DOHH2 (cell line): ENCODE data around the gene SF3B6.

Experiments
- H3F3A ChIP-seq: fragments of 200-600 bp; sonication (generic), shearing (Covaris generic); 2 replicates; pipeline ENCODE4 v1.6.0; 2016; ENCODE audit warnings: antibody characterized with exemption, mild to moderate bottlenecking; ENCODE audit not compliant: control insufficient read depth, insufficient read depth
- H3K27ac ChIP-seq: fragments of 200-600 bp; sonication (generic); 2 replicates; pipeline ENCODE4 v1.5.1; 2014; ENCODE audit warnings: low read depth, mild to moderate bottlenecking, low read length, moderate library complexity
- H3K27me3 ChIP-seq: fragments of 200-600 bp; sonication (generic); 2 replicates; pipeline ENCODE4 v1.6.1; 2014; ENCODE audit warnings: mild to moderate bottlenecking, low read length, mixed read lengths; ENCODE audit not compliant: control insufficient read depth
- H3K36me3 ChIP-seq: fragments of 200-600 bp; sonication (generic); 2 replicates; pipeline ENCODE4 v1.6.1; 2014; ENCODE audit warnings: mild to moderate bottlenecking, low read length, moderate library complexity, mixed read lengths; ENCODE audit not compliant: control insufficient read depth
- H3K4me1 ChIP-seq: fragments of 200-600 bp; sonication (generic); 2 replicates; pipeline ENCODE4 v1.6.1; 2014; ENCODE audit warnings: mild to moderate bottlenecking, low read length, mixed read lengths; ENCODE audit not compliant: control insufficient read depth
- H3K4me2 ChIP-seq: fragments of 200-600 bp; sonication (generic); 2 replicates; pipeline ENCODE4 v1.6.0; 2014; ENCODE audit warnings: mild to moderate bottlenecking, low read length, moderate library complexity
- H3K4me3 ChIP-seq: fragments of 200-600 bp; sonication (generic); 2 replicates; pipeline ENCODE4 v1.5.1; 2014; ENCODE audit warnings: mild to moderate bottlenecking, low read length, mixed read lengths
- H3K79me2 ChIP-seq: fragments of 200-600 bp; sonication (generic); 2 replicates; pipeline ENCODE4 v1.6.1; 2014; ENCODE audit warnings: mild to moderate bottlenecking, low read length, mixed read lengths; ENCODE audit not compliant: control insufficient read depth
- H3K9me2 ChIP-seq: fragments of 200-600 bp; sonication (generic); replicated peaks from 2 replicates; pipeline ENCODE4 v1.6.1; 2014; ENCODE audit warnings: mild to moderate bottlenecking, low read length, mixed read lengths; ENCODE audit not compliant: control insufficient read depth
- H3K9me3 ChIP-seq: fragments of 200-600 bp; sonication (generic); 2 replicates; pipeline ENCODE4 v1.6.1; 2014; ENCODE audit warnings: antibody characterized with exemption, low read length, mixed read lengths; ENCODE audit not compliant: control insufficient read depth, insufficient read depth
- H4K20me1 ChIP-seq: fragments of 200-600 bp; sonication (generic); 2 replicates; pipeline ENCODE4 v1.6.0; 2014; ENCODE audit warnings: low read depth, mild to moderate bottlenecking, antibody characterized with exemption, low read length, moderate library complexity; ENCODE audit not compliant: control insufficient read depth, insufficient read depth
- EZH2phosphoT487 ChIP-seq: fragments of 200-600 bp; sonication (generic); IDR thresholded peaks from 2 replicates; pipeline ENCODE4 v1.6.1; 2017; ENCODE audit warnings: borderline replicate concordance, mild to moderate bottlenecking, antibody characterized with exemption, low read length, moderate library complexity, mixed read lengths
- TF ChIP-seq, protein P1 (sequence below): fragments of 200-600 bp; sonication (generic); IDR thresholded peaks from one replicate; pipeline ENCODE4 v1.5.1; 2014; ENCODE audit warnings: antibody characterized with exemption, mild to moderate bottlenecking, low read depth, low read length; ENCODE audit not compliant: poor library complexity, severe bottlenecking

Gene SF3B6

DNA sequence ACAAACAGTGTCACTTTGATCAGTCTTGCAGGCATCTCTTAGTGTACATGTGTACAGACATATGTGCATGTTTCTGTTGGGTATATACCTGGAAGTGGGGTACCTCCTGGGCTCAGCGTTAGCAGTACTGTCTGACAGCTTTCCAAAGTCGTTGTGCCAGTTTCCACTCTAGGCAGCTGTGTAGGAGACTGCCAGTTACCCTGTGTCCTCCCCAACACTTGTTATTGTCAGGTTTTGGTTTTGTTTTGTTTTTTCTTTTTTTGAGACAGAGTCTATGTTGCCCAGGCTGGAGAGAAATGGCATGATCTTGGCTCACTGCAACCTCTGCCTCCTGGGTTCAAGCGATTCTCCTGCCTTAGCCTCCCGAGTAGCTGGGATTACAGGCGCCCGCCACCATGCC lies 20.4 kb downstream of the SF3B6 start:
- Histone ChIP-seq H3K27me3 (peaks cover 11% of the 10 kb centered on the region), H3K4me1 (peaks cover 8% of the 10 kb centered on the region), H3F3A (peaks cover 5% of the 10 kb centered on the region), H3K9me3 (no peaks in the 10 kb centered on the region), H3K27ac (no peak overlapping the region), H3K4me3 (no peak overlapping the region), H4K20me1 (no peaks in the 10 kb centered on the region), H3K9me2 (no peaks in the 10 kb centered on the region), H3K36me3 (no peaks in the 10 kb centered on the region), H3K79me2 (no peaks in the 10 kb centered on the region), H3K4me2 (no peak overlapping the region)
- TF ChIP-seq EZH2phosphoT487, result no peak
- TF ChIP-seq, protein P1, sequence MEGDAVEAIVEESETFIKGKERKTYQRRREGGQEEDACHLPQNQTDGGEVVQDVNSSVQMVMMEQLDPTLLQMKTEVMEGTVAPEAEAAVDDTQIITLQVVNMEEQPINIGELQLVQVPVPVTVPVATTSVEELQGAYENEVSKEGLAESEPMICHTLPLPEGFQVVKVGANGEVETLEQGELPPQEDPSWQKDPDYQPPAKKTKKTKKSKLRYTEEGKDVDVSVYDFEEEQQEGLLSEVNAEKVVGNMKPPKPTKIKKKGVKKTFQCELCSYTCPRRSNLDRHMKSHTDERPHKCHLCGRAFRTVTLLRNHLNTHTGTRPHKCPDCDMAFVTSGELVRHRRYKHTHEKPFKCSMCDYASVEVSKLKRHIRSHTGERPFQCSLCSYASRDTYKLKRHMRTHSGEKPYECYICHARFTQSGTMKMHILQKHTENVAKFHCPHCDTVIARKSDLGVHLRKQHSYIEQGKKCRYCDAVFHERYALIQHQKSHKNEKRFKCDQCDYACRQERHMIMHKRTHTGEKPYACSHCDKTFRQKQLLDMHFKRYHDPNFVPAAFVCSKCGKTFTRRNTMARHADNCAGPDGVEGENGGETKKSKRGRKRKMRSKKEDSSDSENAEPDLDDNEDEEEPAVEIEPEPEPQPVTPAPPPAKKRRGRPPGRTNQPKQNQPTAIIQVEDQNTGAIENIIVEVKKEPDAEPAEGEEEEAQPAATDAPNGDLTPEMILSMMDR, result no peak

DNA sequence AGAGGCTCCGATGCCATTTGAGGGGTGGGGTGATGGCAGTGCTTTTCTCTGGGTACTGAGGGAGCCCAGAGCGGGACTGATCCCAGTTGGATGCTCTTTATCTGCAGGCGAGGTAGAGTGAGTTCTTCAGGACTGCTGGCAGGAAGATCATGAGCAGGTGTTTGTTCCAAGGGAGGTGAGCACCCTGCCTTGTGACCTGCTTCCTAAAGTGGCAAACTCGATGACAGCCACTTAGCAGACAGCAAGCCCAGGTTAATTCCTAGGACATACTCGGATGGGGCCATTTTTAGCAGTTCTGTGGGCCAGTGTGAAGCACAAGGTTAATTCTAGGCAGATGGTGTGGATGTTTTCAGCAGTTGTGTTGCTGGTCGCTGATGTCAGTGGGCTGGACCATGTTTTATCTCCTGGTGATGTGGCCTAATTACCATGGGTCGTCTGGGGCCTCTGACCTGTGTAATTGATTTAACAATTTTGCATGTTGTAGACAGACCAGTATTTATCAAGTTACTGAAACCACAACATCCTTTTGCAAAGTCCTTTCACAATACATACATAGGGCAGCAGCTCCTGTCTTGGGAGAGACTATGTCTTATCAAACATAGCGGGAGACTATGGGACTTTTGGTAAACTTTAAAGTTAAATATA lies 21.6 kb downstream of the SF3B6 start:
- H3K4me3 ChIP-seq, result no peak overlapping the region
- no peak overlapping the region for H3K27ac ChIP-seq
- peaks cover 10% of the 10 kb centered on the region for H3F3A ChIP-seq
- no peak overlapping the region for H3K4me2 ChIP-seq
- peaks cover 15% of the 10 kb centered on the region for H3K4me1 ChIP-seq
- H3K27me3 ChIP-seq, result peaks cover 23% of the 10 kb centered on the region
- no peaks in the 10 kb centered on the region for H3K36me3 ChIP-seq
- H3K79me2 ChIP-seq, result no peaks in the 10 kb centered on the region
- H4K20me1 ChIP-seq, result no peaks in the 10 kb centered on the region
- TF ChIP-seq, protein P1, result no peak
- no peak for TF ChIP-seq EZH2phosphoT487
- no peaks in the 10 kb centered on the region for H3K9me3 ChIP-seq
- no peaks in the 10 kb centered on the region for H3K9me2 ChIP-seq

DNA sequence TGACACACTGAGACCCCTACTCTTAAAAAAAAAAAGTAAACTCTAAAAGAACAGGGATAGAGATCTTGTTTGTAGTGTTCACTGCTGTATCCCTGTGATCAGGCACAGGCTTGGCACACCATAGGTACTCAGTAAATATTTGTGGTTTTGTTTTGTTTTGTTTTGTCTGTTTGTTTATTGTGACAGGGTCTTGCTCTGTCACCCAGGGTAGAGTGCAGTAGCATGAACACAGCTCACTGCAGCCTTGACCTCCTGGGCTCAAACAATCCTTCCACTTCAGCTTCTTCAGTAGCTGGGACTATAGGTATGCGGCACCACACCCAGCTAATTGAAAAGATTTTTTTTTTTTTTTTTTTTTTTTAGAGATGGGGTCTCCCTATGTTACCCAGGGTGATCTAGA lies 23.2 kb downstream of the SF3B6 start:
- Histone ChIP-seq H3K4me1 (peaks cover 17% of the 10 kb centered on the region), H3K36me3 (no peaks in the 10 kb centered on the region), H3K9me2 (no peaks in the 10 kb centered on the region), H3K4me3 (no peak overlapping the region), H3F3A (peaks cover 15% of the 10 kb centered on the region), H3K27ac (no peak overlapping the region), H3K4me2 (no peak overlapping the region), H3K27me3 (peaks cover 24% of the 10 kb centered on the region), H4K20me1 (no peaks in the 10 kb centered on the region), H3K9me3 (no peaks in the 10 kb centered on the region), H3K79me2 (no peaks in the 10 kb centered on the region)
- TF ChIP-seq EZH2phosphoT487, result no peak
- TF ChIP-seq, protein P1, result no peak
